Posterior cingulate gyrus (tissue), 11 donors: Measurements from ENCODE around the gene RPS6KB2.

Experiments used
- DNase-seq, 10 donors: peaks; one replicate each; pipeline versions ENCODE4 v3.0.0 to v3.0.0-alpha.2; 2020 to 2021; ENCODE audit warnings: mixed read lengths in 3 of 10
- intact Hi-C: fragments of 100-400 bp; cut with DNase I; formaldehyde crosslinking; loops from one replicate; pipeline ENCODE4 v1.15.1; 2023

Gene RPS6KB2

GRCh38 chr11:67438158-67438902, 10.0 kb downstream of the RPS6KB2 start:
- intact Hi-C loops: no loop called here
- DNase-seq: peak in 1 of 10 donors; percentile 85

GRCh38 chr11:67439321-67440228, 11.3 kb downstream of the RPS6KB2 start:
- peak in 1 of 10 donors; percentile 87 for DNase-seq
- intact Hi-C loops: loop anchor here (10.0 kb wide), 1 partner anchor 65 kb away; the partner anchor contains the start of genes CDK2AP2 and PITPNM1

GRCh38 chr11:67440229-67441097, 12.2 kb downstream of the RPS6KB2 start:
- peak in 1 of 10 donors; percentile 78 for DNase-seq
- intact Hi-C loops: loop anchor here (10.0 kb wide), 1 partner anchor 64 kb away; the partner anchor contains the start of genes CDK2AP2 and PITPNM1

GRCh38 chr11:67441098-67441563, 12.8 kb downstream of the RPS6KB2 start:
- DNase-seq: peak in 1 of 10 donors; percentile 84
- intact Hi-C loops: loop anchor here (10.0 kb wide), 1 partner anchor 64 kb away; the partner anchor contains the start of genes CDK2AP2 and PITPNM1

- intact Hi-C loops: loop anchor here (10.0 kb wide), 1 partner anchor 63 kb away; the partner anchor contains the start of genes CDK2AP2 and PITPNM1
- DNase-seq: peak in 1 of 10 donors; percentile 80
These were observed 13.5 kb downstream of the RPS6KB2 start for GRCh38 chr11:67441731-67442351.

GRCh38 chr11:67442504-67443404, 14.5 kb downstream of the RPS6KB2 start:
- intact Hi-C loops: loop anchor here (10.0 kb wide), 1 partner anchor 62 kb away; the partner anchor contains the start of genes CDK2AP2 and PITPNM1
- DNase-seq: peak in 2 of 10 donors; percentile 65 to 82

- DNase-seq: no peak
- intact Hi-C loops: loop anchor here (10.0 kb wide), 1 partner anchor 59 kb away; the partner anchor contains the start of genes CDK2AP2 and PITPNM1
These were observed 17.2 kb downstream of the RPS6KB2 start for GRCh38 chr11:67445515-67445914.

- peak in 1 of 10 donors; percentile 75 for DNase-seq
- intact Hi-C loops: loop anchor here (10.0 kb wide), 1 partner anchor 57 kb away; the partner anchor contains the start of genes CDK2AP2 and PITPNM1
These were observed 19.9 kb downstream of the RPS6KB2 start for GRCh38 chr11:67448220-67448609.

GRCh38 chr11:67449116-67449844, 21.0 kb downstream of the RPS6KB2 start:
- DNase-seq: no peak
- intact Hi-C loops: loop anchor here (10.0 kb wide), 1 partner anchor 56 kb away; the partner anchor contains the start of genes CDK2AP2 and PITPNM1

- intact Hi-C loops: no loop called here
- peak in 1 of 10 donors; percentile 67 for DNase-seq
These were observed 22.7 kb downstream of the RPS6KB2 start for GRCh38 chr11:67450796-67451657.

- intact Hi-C loops: no loop called here
- DNase-seq: no peak
These were observed 23.3 kb downstream of the RPS6KB2 start for GRCh38 chr11:67451658-67451976.

- intact Hi-C loops: no loop called here
- peak in 1 of 10 donors; percentile 89 for DNase-seq
These were observed 24.1 kb downstream of the RPS6KB2 start, which contains the start of gene GPR152 for GRCh38 chr11:67452141-67452952. TSS of gene GPR152 (minus strand) at chr11:67452729. CDS start at chr11:67452724, 5 bp downstream.

- no peak for DNase-seq
- intact Hi-C loops: no loop called here
These were observed 25.8 kb downstream of the RPS6KB2 start for GRCh38 chr11:67453816-67454732.

- no peak for DNase-seq
- intact Hi-C loops: no loop called here
These were observed 26.8 kb downstream of the RPS6KB2 start, which contains the start of gene CABP4 for GRCh38 chr11:67455054-67455453. TSS of gene CABP4 (plus strand) at chr11:67455354. CDS start at chr11:67455424, 70 bp downstream.
